Activated T-helper 1 cell treated with Interleukin-2 at 50 U/mL for 16 hours (primary cell): ENCODE data around the gene PNPT1.

Source experiments
- DNase-seq: peaks from one replicate; pipeline ENCODE4 v3.0.0-alpha.2; 2020; ENCODE audit warnings: low read depth

The PNPT1 gene

GRCh38 chr2:55668956-55669355, 24.7 kb downstream of the PNPT1 start:
- DNase-seq, result no peak

DNA sequence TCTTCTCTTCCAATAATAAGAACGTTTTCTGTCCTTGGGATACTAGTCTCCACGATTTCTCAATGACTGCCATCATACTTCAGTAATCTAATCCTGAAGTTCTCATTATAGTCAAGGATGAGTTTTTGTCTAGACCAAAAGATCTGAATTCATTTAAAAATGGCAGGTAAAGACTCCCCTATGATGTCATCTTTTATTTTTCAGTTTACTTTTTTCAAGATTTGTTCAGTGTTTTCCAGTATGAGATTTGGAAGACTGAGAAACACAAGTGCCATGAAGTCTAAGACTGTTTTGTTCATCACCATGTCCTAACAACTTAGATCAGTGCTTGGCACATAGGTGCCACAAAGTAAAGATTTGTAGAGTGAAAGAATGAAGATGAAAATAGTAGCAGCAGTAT, 40.4 kb downstream of the PNPT1 start:
- DNase-seq, result no peak

DNA sequence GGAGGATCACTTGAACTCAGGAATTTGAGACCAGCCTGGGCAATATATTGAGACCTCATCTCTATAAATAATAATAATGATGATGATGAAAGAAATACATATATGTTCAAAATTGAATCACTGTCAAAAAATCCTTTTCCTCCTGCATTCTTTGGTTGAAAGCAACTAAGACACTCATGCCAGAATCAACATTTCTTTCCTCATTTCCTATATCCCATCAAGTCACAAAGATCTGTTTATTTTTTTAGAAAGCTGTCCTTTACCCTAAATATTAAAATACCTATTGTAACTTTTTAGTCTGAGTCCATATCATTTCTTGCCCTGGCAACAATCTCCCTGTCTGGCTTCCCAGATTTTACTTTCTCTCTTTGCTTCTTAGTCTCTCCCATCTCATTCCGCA, 44.4 kb downstream of the PNPT1 start:
- no peak for DNase-seq

GRCh38 chr2:55636831-55637230, 56.8 kb downstream of the PNPT1 start:
- no peak for DNase-seq

- no peak for DNase-seq
These were observed 64.7 kb downstream of the PNPT1 start for GRCh38 chr2:55628931-55629330.

DNA sequence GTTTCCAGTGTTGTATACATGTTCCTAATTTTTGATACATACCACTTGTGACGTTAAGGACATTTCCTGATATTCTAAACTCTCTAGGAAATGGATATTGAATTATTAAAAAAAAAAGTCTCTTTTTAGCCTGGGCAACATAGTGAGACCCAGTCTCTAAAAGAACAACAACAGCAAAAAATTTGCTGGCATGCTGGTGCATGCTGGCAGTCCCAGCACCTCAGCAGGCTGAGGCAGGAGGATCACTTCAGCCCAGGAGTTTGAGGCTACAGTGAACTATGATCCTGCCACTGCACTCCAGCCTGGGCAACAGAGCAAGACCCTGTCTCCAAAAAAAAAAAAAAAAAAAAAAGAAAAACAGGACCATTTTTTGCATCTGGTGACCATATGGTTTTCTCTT, 65.7 kb downstream of the PNPT1 start:
- DNase-seq, result no peak

GRCh38 chr2:55621802-55622201, 71.8 kb downstream of the PNPT1 start:
- no peak for DNase-seq

DNA sequence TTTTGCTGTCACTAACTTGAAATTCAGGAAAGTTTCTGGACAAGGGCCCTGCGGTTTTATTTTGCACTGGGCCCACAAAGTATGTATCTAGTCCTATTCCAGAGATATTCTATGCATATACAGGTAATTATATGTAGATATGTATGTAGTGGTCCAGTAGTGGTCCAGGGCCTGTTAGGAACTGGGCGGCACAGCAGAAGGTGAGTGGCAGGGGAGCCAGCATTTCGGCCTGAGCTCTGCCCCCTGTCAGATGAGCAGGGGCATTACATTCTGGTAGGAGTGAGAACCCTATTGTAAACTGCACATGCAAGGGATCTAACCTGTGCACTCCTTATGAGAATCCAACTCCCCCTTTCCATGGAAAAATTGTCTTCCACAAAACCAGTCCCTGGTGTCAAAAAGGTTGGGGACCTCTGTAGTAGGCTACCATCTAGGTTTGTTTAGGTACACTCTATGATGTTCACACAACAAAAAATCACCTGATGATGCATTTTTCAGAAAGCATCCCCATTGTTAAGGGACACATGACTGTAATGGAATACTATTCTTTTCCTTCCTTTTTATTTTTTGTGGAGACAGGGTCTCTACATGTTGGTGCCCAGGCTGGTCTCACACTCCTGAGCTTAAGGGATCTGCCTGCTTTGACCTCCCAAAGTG, 73.4 kb downstream of the PNPT1 start:
- no peak for DNase-seq

- DNase-seq, result peak; percentile 23
These were observed 75.2 kb downstream of the PNPT1 start for GRCh38 chr2:55618275-55619055.

DNA sequence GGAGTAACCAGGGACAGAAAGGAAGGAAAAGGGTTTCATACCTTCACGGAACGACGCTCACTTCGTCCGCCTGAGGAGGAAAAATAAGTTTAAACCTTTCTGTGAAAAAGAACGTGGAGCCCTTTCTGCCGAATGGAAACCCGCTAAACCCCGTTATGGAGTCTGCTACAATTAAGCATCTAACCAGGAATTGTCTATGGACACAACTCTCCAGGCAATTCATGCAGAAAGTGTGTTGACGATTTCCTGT, 75.7 kb downstream of the PNPT1 start:
- no peak for DNase-seq

DNA sequence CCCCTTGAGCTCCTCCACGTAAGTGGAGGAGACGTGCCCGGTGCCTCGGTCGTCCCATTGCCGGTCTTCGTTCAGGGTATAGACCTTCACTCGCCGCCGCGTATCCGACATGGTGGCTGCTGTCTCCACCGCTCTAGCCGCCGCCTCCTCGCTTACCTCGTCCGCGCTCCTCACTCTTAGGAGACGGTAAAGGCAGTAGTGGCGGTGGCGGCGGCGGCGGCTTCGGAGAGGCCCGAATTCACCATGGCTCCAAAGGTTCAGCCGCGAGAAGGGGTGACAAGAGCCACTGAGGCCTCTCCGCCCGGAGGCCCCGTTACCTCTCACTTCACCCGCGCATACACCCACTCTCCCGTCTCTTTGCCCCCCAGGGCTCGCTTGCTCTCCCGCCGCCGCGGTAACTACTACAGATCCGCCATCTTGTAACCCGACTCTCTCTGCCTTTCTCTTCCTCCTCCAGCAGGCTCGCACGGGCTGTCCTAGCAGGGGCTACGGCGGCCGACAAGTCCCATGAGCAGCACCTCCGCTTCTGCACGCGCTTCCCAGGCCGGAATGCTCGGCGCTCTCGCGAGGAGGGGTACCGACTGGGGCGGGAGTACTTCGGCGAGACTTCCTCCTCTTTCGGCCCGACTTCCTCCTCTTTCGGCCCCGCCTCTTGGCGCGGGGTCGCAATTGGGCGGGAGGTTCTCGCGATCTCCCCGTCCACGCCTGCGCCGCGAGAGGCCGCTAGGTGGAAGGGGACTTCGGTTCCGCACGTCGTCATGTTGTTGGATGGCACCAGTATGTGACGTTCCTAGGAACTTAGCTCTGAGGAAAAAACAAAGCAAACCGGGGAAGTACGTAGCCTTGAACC, 76.2 kb downstream of the PNPT1 start, which contains the start of gene PPP4R3B:
TSS of gene PPP4R3B (minus strand) at position 448 of the 850 bp plus-strand sequence. CDS start at position 111, 337 bp downstream.
- DNase-seq, result peak; percentile 98

DNA sequence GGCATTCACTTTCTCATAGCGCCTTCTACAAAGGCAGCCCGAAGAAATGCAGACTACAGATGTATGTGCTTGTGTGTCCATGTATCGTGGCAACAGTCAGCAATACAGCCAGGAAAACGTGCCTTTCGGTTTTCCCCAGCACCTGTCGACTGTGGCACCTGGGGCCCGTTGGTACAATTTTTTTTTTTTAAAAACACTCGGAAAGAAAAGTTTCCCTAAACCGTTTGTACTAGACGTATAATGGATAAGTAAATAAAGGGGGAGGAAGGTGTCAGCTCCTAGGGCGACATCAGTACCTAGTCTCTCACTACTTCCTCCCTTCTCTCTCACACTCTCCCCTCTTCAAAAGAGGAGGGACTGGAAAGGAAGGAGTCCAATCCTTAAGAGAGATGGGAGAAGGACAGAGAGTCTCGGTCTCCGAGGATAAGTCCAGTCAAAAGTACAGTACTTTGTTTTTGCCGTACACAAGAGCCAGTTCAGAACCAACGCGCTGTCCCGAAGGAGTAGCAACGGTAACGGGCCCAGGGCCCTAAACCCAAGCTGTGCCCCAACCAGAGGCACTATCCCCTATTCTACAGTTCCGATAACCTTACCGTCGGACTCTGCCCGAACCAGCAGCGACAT, 77.0 kb downstream of the PNPT1 start:
- DNase-seq, result no peak

- DNase-seq, result no peak
These were observed 81.6 kb downstream of the PNPT1 start for GRCh38 chr2:55611997-55612396.

GRCh38 chr2:55610954-55611743, 82.5 kb downstream of the PNPT1 start:
- DNase-seq, result no peak

- no peak for DNase-seq
These were observed 83.6 kb downstream of the PNPT1 start for GRCh38 chr2:55609938-55610578.

DNA sequence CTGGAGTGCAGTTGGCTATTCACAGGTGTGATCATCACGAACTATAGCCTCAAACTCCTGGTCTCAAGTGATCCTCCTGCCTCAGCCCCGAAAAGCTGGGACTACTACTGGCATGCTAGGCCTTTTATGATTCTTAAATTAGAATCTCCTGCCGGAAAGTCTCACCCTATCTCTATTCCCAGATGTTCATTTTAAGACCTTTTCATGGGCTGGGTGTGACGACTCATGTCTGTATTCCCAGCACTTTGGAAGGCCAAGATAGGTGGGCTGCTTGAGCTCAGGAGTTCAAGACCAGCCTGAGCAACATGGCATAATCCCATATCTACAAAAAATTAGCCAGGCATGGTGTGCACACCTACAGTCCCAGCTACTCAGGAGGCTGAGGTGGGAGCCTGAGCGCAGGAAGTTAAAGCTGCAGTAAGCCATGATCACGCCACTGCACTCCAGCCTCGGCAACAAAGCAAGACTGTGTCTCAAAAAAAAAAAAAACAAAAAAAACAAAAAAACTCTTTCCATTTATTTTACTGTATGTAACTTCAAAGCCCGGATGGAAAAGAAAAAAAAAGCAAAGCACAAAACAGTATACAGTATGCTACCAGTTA, 84.3 kb downstream of the PNPT1 start:
- DNase-seq, result no peak

GRCh38 chr2:55607717-55608116, 85.9 kb downstream of the PNPT1 start:
- DNase-seq, result no peak

DNA sequence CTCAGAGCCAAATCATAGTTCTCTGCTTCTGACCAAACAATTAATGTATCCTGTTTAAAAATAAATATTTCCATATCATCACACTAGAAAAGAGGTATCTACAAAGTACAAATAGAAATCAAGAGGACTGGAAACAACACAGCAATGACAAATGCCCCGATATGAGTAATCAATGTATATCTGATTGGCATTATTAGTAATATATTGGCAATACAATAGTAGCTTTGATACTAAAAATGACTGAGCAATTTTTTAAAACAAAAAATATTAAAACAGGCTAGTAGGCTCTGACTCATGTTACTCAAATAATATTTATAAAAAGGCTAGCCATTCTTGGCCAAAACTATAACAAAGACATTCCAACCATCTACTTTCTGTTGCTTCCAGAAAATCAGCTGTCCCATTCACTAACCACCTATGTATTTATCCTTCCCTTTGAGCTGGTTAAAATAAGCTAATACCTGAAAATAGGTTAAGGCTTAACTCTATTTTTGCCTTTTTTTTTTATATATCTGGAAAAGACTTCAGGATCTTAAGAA, 89.5 kb downstream of the PNPT1 start:
- no peak for DNase-seq

DNA sequence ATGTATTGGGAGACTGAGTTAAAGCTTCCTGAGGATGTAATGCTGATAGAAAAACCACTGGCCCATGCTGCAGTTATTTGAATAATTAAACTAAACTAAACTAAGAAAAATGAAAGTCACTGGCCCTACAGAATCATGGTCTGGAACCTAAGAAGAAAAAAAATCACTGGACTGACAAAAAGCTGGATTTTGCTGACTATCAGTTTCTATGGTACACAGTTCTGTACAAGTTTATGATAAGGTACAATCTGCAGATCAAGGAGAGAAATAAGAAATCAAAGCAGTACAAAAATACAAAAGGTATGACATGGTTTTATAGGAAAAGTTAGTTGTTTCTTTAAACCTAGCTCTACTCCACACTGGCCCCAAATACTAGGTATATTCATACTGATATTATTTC, 91.8 kb downstream of the PNPT1 start:
- no peak for DNase-seq

- no peak for DNase-seq
These were observed 95.4 kb downstream of the PNPT1 start for GRCh38 chr2:55598056-55598795.
